NCI-H2107 treated with DMSO at 0.1 percent for 48 hours (cell line): Measurements from ENCODE around the gene CPED1.
"Not testable (repeated sequence)": the region's sequence is repeated elsewhere in the genome, so short reads cannot be mapped to it uniquely, and the experiment has no call there.

Experiments used
- DNase-seq: peaks from one replicate; lab custom pipeline; 2025; ENCODE audit not compliant: unreplicated experiment; lab: John Stamatoyannopoulos, UW

Gene CPED1

DNA sequence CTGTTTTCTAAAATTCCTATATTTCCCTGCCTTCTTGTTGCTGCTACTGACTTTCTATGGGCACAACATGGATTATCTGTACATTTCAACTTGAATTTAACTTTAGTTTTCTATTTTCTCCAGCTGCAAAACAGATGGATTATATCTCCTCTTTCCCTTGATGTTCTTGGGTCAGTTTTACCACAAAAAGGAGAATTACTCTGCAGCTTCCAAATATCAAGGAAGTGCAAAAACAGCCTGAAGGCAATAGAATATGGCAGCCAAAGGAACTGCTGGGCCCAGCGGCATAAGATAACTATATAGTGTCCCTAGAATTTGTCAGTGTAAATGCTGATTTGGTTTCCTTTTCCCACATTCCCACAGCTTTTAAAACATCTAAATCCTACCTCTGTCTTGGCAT is 29.1 kb downstream of the CPED1 start:
- DNase-seq, result no peak

DNA sequence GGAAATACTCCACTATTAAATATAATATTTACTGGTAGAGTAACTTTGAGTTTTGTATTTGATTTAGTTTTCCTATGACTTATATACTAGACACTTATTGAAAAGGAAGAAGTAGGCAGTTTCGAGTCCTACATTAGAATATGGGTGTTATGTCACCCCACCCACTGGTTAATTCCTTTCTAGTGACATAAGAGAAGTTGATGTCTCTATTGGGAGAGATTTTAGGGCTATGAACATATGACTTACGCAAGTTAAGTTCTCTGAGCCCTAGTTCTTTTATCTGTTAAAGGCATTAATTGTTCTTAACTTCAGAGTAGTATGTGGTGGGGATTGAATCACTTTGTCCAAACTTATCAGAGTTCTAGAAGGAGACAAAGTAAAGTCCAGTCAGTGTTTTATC is 30.5 kb downstream of the CPED1 start:
- no peak for DNase-seq

- DNase-seq, result no peak
These were observed 31.9 kb downstream of the CPED1 start for GRCh38 chr7:121020249-121020988.

- no peak for DNase-seq
These were observed 32.8 kb downstream of the CPED1 start for GRCh38 chr7:121020989-121021969.

DNA sequence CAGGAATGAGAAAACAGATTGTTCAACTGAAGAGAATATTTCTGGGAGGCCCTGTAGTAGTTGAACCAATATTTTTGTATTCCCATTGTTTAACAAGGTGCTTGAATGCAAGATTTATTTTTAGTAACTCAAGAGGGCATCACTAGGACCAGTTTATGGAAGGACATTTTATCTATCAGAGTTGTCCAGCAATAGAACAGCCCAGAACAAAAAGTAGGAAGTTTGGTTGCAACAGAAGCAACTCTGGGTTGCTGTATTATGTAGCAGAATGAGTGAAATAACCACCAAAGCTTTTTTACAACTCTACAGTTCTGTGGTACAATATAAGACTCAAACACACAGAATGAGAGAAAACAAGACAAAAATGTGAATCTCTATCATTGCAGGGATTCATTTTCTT is 34.7 kb downstream of the CPED1 start:
- DNase-seq, result no peak

- no peak for DNase-seq
These were observed 35.4 kb downstream of the CPED1 start for GRCh38 chr7:121023683-121024511.

GRCh38 chr7:121024611-121025010 is 36.1 kb downstream of the CPED1 start:
- DNase-seq, result no peak

DNA sequence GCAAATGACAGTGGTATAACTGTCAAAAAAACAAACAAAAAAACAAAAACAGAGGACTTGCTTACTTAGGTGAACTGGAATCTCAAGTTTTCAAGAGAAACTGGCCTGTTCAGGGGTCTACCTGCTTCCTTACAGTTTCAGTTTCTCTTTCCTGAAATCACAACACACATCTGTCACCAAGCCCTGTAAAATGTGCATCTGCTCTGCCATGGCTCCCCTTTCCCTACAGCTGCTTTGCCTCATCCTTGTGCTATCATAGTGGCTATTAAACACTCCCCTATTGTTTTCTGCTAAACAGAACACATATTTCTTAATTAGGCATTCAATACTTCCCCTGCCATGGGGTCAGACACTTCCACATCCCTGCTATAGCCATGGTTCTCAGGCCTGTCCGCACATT is 37.6 kb downstream of the CPED1 start:
- DNase-seq, result no peak

DNA sequence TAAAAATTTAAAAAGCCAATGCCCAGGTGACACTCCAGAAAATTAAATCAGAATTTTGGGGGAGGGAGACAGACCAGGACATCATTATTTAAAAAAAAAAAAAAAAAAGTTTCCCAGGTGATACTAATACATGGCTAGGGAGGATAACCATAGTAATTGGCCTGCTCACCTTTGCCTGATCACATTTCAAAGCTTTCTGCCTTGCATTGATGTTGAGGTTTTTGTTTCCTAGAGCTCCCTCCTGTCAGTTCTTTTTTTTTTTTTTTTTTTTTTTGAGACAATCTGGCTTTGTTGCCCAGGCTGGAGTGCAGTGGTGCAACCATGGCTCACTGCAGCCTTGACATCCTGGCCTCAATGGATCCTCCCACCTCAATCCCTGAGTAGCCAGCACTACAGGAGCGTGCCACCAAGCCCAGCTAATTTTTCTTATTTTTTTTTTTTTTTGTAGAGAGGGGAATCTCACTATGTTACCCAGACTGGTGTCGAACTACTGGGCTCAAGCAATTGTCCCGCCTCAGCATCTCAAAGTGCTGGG is 38.1 kb downstream of the CPED1 start:
- no peak for DNase-seq

DNA sequence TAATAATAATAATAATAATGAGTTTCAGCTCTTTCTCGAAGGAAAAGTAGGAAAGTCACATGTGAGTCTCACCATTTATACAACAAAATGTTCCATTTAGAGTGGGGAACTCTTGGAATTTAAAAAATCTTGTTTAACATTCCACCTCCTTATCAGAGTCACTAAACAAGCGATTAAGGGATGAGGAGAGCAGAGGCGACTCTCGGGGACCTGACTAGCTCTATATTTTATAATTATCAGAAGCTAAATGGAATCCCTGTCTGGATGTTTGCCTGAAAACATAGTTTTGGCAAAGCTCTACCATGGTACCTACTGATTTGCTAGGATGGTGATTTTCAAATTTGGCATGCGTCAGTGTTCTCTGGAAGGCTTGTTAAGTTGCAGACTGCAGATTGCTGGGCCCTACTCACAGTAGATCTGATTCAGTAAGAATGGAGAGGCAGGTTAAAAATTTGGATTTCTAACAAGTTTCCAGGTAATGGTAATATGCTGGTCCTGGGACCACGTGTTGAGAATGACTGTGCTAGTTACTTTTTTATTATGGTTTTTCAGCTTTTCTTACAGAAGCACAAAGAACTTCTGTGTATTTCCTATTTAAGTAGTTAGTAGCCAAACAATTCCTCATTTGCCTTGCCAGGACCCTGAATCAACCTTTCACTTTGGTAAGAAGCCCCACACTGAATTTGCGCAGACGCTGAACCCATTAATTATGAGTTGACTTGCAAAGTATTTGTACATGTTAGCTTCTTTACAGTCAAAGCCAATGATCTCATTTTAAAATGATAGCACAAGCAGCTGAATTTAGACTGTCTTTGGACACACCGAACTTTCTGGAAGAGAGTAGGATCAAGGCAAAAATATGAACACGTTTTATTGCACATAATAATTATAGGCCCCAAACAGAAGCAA is 39.5 kb downstream of the CPED1 start:
- no peak for DNase-seq

- no peak for DNase-seq
These were observed 40.8 kb downstream of the CPED1 start for GRCh38 chr7:121029302-121029701.

- DNase-seq, result no peak
These were observed 41.8 kb downstream of the CPED1 start for GRCh38 chr7:121030308-121030707.

- no peak for DNase-seq
These were observed 44.3 kb downstream of the CPED1 start for GRCh38 chr7:121032645-121033460.

GRCh38 chr7:121034929-121035328 is 46.4 kb downstream of the CPED1 start:
- DNase-seq, result no peak

- DNase-seq, result not testable (repeated sequence)
These were observed 48.3 kb downstream of the CPED1 start for GRCh38 chr7:121036776-121037175.

DNA sequence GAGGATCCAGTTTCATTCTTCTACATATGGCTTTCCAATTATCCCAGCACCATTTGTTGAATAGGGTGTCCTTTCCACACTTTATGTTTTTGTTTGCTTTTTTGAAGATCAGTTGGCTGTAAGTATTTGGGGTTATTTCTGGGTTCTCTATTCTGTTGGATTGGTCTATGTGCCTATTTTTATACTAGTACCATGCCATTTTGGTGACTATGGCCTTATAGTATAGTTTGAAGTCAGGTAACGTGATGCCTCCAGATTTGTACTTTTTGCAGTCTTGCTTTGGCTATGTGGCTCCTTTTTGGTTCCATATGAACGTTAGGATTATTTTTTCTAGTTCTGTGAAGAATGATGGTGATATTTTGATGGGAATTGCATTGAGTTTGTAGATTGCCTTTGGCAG is 48.8 kb downstream of the CPED1 start:
- not testable (repeated sequence) for DNase-seq

- DNase-seq, result no peak
These were observed 49.6 kb downstream of the CPED1 start for GRCh38 chr7:121037957-121038716.
